T-helper 2 cell (primary cell): ENCODE results near the gene ERCC6L.
"Not testable (repeated sequence)": the region's sequence is repeated elsewhere in the genome, so short reads cannot be mapped to it uniquely, and the experiment has no call there.

ENCODE experiments used
- DNase-seq, 5 experiments: peaks; one replicate each; pipeline versions ENCODE4 v3.0.0 to v3.0.0-alpha.2; 2012 to 2022

ERCC6L gene

DNA sequence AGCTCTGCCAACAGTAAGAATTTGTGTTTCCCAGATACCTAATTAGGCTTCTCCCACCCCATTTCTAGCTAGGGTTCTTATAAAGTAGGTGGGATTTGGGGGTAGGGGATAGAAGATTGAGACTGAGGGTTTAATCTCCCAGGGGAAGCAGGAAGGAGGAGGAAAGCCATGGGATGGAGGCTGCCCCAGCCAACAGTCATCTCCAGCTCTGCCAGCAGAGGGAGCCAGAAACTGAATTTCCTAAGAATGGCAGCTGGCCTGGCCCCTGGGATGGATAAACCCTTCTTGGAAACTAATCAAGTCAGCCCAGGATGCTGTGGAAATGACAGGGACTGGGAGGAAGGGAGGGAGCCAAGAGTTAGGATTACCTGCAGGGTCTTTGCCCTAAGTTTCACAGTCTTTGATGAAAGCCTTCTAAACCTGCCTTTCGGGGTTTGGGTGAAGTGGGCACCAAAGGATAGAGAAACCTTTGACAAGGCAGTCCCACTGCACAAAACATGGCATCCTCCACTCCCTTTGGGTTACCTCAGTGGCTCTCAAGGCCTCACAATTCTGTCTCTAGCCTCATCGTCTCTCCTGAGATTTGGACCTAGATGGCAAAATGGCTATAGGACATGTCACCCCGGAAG, 6.7 kb upstream of the ERCC6L start:
- peak in 2 of 5 experiments; percentile 9 to 13 for DNase-seq

DNA sequence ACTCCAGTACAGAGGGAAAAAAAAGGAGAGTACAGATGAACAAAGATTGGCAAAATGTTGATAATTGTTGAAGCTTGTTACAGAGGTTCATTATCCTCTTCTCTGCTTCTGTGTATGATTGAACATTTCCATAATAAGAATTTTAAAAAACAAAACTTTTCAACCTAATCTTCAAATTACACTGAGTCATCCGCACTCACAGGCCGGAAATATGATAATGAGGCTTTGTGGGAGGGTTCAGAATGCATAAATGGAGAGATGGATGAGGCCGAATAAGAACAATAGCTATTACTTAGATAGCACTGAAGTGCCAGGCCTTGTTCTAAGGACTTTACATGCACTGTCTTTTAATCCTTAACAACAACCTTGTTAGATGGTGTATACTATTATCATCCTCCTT, 4.6 kb upstream of the ERCC6L start:
- DNase-seq, result peak in 1 of 5 experiments; percentile 14

GRCh38 chrX:72240976-72241375, 2.1 kb upstream of the ERCC6L start:
- DNase-seq, result no peak

DNA sequence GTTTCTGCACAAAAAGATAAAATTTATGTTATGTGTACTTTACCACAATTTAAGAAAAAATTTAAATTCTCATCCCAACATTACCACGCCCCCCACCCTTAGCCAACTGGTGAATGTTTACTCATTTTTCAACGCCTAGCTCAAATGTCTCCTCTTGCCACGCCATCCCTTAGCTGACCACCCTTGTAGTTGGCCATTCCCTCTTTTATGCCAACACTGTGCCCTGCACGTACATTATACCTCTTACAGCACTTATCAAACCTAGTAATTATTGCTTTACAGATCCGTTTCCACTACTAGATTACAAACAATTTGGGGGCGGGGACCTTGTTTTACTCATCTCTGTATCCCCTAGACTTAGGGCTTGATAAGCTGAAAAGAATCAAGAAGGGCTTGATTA, 644 bp downstream of the ERCC6L start:
- DNase-seq, result no peak

- DNase-seq, result no peak
These were observed 2.0 kb downstream of the ERCC6L start for GRCh38 chrX:72236841-72237240.

DNA sequence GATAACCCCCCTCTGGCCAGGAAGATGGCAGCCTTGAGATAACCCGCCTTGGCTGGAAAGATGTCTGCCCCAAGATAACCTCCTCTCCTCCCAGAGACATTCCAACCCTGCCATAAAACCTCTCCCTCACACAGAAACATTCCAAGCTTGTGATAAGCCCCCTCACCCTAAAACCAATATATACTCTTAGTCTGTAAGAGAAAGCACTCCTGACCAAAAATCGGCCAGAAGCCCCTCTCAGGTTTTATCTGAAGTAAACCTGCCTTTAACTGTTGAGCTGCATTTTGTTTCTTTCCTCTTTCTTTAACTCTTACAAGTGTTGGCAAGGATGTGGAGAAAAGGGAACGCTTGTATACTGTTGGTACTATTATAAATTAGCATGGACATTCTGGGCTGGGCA, 8.5 kb downstream of the ERCC6L start:
- DNase-seq, result no peak

DNA sequence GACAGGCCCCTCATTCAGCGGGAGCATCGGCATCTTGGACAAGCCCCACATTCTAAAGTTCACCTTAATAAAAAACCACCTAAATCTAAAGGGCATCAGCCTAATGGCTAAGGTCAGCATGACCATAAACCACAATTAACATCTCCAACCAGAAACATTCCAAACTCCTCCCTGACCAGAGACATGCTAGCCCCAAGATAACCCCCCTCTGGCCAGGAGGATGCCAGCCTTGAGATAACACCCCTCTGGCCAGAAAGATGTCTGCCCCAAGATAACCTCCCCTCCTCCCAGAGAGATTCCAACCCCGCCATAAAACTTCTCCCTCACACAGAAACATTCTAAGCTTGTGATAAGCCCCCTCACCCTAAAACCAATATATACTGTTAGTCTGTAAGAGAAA, 18.5 kb downstream of the ERCC6L start:
- DNase-seq, result not testable (repeated sequence)

DNA sequence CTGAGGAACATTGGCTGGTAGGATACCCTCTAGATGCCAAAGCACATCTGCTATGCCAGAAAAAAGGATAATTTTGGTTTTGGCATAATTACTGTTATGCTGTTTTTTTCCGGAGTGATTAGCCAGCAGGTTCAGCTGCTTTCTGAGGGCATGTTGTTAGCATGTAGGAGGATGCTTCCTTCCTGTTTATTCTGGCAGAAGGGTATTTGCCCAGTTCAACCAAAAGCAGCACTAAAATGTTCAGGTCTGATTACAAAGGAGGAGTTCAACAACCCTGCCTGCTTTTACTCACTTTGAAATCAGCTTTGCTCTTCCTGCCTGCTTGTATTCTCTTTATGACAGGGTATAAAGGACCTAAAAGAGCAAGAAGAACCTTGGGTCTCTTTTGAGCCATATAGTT, 21.9 kb downstream of the ERCC6L start:
- DNase-seq, result no peak

- no peak for DNase-seq
These were observed 30.6 kb downstream of the ERCC6L start for GRCh38 chrX:72208126-72208800.

DNA sequence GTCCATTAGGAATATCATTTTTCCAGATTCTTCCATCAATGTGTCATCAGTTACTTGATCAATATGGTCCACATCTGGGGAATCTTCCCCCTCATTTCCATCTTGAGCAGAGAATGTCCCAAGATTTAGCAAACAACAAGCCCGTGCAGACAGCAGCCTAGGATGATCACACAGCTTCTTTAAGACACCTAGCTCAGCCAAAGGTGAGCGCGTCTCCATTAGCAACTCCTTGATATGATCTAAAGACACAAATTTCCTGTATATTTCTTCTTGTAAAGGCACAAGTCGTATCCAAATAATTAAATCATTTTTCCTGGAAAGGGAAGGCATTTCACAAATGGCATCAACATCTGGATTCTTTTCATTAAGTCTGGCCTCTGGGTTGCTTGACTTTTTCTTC, 31.5 kb downstream of the ERCC6L start:
- DNase-seq, result no peak

GRCh38 chrX:72205706-72206105, 33.1 kb downstream of the ERCC6L start:
- no peak for DNase-seq

- no peak for DNase-seq
These were observed 35.4 kb downstream of the ERCC6L start for GRCh38 chrX:72203421-72203820.

DNA sequence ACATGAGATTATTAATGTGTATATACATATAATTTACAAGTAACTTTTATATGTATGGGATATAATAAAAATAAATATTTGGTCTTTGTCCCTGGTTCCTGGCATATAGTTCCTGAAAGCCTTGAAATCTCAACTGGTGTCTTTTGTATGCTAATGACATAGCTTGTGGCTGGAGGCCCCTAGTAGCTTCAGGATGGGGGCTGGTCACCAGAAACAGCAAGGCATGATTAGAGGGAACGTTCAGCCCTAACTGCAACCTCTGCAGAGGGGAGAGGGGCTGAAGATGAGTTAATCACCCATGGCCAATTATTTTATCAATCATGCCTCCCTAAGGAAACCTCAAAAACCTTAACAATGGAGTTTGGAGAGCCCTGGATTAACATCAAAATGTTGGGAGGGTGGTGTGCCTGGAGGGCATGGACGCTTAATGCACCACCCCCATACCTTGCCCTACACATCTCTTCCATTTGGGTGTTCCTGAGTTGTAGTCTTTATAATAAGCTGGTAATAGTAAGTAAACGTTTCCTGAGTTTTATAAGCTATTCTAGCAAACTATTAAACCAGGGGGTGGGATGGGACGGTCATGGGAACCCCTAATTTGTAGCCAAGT, 35.9 kb downstream of the ERCC6L start:
- no peak for DNase-seq

GRCh38 chrX:72201836-72202536, 36.8 kb downstream of the ERCC6L start:
- no peak for DNase-seq

DNA sequence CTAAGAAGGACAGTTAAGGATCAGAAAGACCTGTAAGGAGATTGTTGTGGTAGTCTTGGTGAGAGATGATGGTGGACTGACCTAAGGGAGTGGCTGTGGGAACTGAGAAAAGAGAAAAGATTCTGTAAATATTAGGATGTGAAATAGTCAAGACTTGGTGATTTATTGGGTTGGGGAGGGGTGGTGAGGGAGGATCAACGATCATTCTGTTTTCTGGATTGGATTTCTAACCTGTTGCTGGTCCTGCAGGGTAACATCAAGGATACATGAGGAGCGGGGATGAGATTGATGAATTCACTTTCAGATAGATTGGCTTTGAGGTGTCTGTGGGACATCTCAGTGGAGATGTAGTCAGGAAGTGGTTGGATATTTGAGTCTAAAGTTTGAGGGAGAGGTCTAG, 55.9 kb downstream of the ERCC6L start:
- no peak for DNase-seq

DNA sequence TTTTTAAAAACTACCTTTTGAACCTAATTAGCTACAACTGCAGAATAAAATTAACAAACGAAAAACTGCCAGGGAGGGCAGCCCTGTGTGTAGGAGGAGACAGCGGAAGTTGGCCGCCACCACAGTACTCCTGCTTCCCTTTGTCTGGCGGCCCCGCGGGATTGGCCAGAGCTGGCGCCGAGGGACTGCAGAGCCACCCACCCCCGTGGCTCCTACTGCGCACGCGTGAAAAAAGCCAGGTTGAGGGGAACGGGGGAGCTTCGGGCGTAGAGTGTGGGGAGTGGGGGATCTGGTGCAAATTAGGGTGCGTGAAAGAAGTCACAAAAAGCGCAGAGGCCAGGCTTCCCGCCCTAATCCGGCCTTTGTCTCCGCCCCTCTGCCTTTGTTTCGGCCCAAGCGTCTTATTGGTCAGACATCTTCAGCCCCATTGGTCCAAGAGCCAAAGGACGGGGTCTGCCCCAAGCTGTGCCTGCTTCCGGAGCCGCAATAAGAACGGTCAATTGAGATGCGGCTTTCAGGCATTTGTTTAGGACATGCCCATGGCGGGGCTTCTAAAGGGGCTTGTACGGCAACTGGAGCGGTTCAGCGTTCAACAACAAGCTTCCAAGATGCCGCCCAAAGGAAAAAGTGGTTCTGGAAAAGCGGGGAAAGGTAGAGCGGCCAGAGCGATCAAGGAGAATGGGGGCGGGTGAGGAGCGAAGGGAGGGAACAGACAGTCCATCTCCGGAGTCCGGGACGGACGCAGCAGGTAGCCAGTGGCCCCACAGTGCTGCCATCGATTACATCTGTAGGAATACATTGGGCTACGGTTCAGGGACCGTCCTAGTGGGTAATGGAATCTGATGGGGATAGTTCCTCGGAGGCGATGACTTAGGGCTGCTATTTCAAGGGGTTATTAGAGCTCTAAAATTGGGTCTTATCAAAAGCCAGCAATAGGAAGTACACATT, 57.4 kb downstream of the ERCC6L start, which contains the start of gene PIN4:
PIN4 (plus strand) TSS at position 580 of the 948 bp plus-strand sequence; CDS start at position 609, 29 bp downstream.
- DNase-seq, result peak; percentile 44 to 95 (median 69)

- no peak for DNase-seq
These were observed 58.3 kb downstream of the ERCC6L start for GRCh38 chrX:72180539-72180938.

DNA sequence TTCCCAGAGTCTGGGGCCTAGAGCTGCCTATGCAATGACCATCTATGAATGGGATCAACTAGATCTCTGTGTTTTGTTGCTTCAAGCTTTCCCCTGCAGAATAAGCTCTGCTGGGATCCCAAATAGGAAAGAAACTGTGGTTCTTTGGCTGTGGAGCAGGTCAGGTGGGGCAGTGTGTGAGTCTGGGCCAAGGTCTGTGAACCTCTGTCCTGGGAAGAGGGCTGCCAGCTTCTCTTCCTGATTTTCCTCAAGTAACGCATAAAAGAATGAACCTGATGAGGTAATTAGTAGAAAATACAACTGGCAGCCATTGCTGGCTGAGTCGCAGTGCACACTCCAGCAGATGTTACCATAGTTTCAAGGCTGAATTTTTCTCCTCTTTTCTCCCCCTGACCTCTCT, 61.8 kb downstream of the ERCC6L start:
- DNase-seq, result no peak

DNA sequence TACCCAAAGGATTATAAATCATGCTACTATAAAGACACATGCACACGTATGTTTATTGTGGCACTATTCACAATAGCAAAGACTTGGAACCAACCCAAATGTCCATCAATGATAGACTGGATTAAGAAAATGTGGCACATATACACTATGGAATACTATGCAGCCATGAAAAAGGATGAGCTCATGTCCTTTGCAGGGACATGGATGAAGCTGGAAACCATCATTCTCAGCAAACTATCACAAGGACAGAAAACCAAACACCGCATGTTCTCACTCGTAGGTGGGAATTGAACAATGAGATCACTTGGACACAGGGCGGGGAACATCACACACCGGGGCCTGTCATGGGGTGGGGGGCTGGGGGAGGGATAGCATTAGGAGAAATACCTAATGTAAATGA, 62.5 kb downstream of the ERCC6L start:
- not testable (repeated sequence) for DNase-seq

GRCh38 chrX:72169008-72169728, 69.7 kb downstream of the ERCC6L start:
- peak in 3 of 5 experiments; percentile 13 to 90 (median 61) for DNase-seq

GRCh38 chrX:72165551-72165950, 73.3 kb downstream of the ERCC6L start:
- DNase-seq, result no peak

DNA sequence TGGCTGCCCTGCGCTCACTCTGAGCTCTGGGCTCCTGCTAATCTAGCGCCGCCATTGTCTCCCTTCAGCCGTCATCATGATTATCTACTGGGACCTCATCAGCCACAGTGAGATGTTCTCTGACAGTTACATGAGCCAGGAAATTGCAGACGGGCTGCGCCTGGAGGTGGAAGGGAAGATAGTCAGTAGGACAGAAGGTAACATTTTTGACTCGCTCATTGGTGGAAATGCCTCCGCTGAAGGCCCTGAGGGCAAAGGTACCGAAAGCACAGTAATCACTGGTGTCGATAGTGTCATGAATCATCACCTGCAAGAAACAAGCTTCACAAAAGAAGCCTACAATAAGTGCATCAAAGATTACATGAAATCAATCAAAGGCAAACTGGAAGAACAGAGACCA, 79.1 kb downstream of the ERCC6L start:
- no peak for DNase-seq
